IPS DF 4.7 (cell line): Measurements from ENCODE around the gene ERCC5.

Experiments used
- DNase-seq: peaks from one replicate; pipeline ENCODE4 v3.0.0-alpha.2; 2013; ENCODE audit warnings: low spot score; ENCODE audit errors: extremely low read depth

Gene ERCC5

GRCh38 chr13:102881819-102882686 lies 36.2 kb downstream of the ERCC5 start:
- DNase-seq, result no peak

GRCh38 chr13:102892503-102892902 lies 46.7 kb downstream of the ERCC5 start:
- no peak for DNase-seq

- no peak for DNase-seq
Measured at GRCh38 chr13:102897371-102898138, 51.7 kb downstream of the ERCC5 start.

- DNase-seq, result no peak
Measured at GRCh38 chr13:102900193-102900608, 54.4 kb downstream of the ERCC5 start.

GRCh38 chr13:102901056-102901455 lies 55.2 kb downstream of the ERCC5 start:
- no peak for DNase-seq

GRCh38 chr13:102901615-102902305 lies 55.9 kb downstream of the ERCC5 start:
- DNase-seq, result no peak

GRCh38 chr13:102902789-102903347 lies 57.0 kb downstream of the ERCC5 start:
- DNase-seq, result no peak

- DNase-seq, result no peak
Measured at GRCh38 chr13:102903659-102904407, 58.0 kb downstream of the ERCC5 start.

- DNase-seq, result no peak
Measured at GRCh38 chr13:102904408-102904862, 58.6 kb downstream of the ERCC5 start.

GRCh38 chr13:102905905-102906771 lies 60.3 kb downstream of the ERCC5 start:
- DNase-seq, result no peak

GRCh38 chr13:102907016-102907756 lies 61.4 kb downstream of the ERCC5 start:
- no peak for DNase-seq

GRCh38 chr13:102907886-102908515 lies 62.2 kb downstream of the ERCC5 start:
- no peak for DNase-seq

- no peak for DNase-seq
Measured at GRCh38 chr13:102909971-102910370, 64.1 kb downstream of the ERCC5 start.

- no peak for DNase-seq
Measured at GRCh38 chr13:102911336-102911735, 65.5 kb downstream of the ERCC5 start.

GRCh38 chr13:102912599-102912998 lies 66.8 kb downstream of the ERCC5 start:
- DNase-seq, result no peak

- no peak for DNase-seq
Measured at GRCh38 chr13:102913914-102914313, 68.1 kb downstream of the ERCC5 start.

- DNase-seq, result no peak
Measured at GRCh38 chr13:102914339-102914930, 68.6 kb downstream of the ERCC5 start.

GRCh38 chr13:102915393-102915930 lies 69.6 kb downstream of the ERCC5 start:
- DNase-seq, result no peak
